Stomach (tissue), 4 donors: ENCODE results near the gene MIPOL1.

Experiments used
- CTCF ChIP-seq, 7 experiments: fragments of 450-650 bp in 4 of 7; fragments of 200-600 bp in 3 of 7; sonication (generic) in 3 of 7; IDR thresholded peaks; one replicate each; pipeline ENCODE4 v1.5.1; 2016 to 2019; ENCODE audit warnings: antibody characterized with exemption in 7 of 7, control low read depth in 2 of 7, mild to moderate bottlenecking in 1 of 7
- POLR2A ChIP-seq, 4 donors: fragments of 450-650 bp; IDR thresholded peaks; one replicate each; pipeline ENCODE4 v1.6.1; 2016; ENCODE audit warnings: antibody characterized with exemption in 4 of 4, control low read depth in 2 of 4, mild to moderate bottlenecking in 1 of 4, moderate library complexity in 1 of 4
- POLR2AphosphoS5 ChIP-seq, 3 donors: sonication (generic); formaldehyde crosslinking; IDR thresholded peaks; one replicate each; pipeline ENCODE4 v1.6.1; 2016; ENCODE audit warnings: antibody characterized with exemption in 3 of 3

- no peak for TF ChIP-seq CTCF (IDR thresholded peaks at IDR 0.05)
- TF ChIP-seq POLR2A (IDR thresholded peaks at IDR 0.05) = no peak
- no peak for TF ChIP-seq POLR2AphosphoS5 (IDR thresholded peaks at IDR 0.05)
Measured at GRCh38 chr14:37252434-37252833, 54.7 kb downstream of the MIPOL1 start.
